SK-N-SH (cell line): Measurements from ENCODE around the gene EGF. TPM values are rescaled to one million over a fixed set of nuclear protein-coding genes. Genes with fewer than 3 reads are reported as not detected.

Experiments used
- CTCF ChIA-PET: fragments of 300-600, 350-600 bp; formaldehyde crosslinking; extraction: SDS; loops from one replicate; lab custom pipeline; 2021; lab: Yijun Ruan, JAX
- POLR2A ChIA-PET: fragments of 350-600 bp; sonication (Branson Sonifier 250); formaldehyde crosslinking; extraction: SDS; loops from one replicate; lab custom pipeline; 2020; ENCODE audit warnings: antibody characterized with exemption, inconsistent platforms; lab: Yijun Ruan, JAX
- DNase-seq: peaks from one replicate; pipeline ENCODE4 v3.0.0; 2012
- H2AFZ ChIP-seq: fragments of 200-600 bp; sonication (generic); 2 replicates; pipeline ENCODE4 v1.8.1; 2016; ENCODE audit warnings: antibody characterized with exemption, mild to moderate bottlenecking, low read depth
- H3F3A ChIP-seq: fragments of 200-600 bp; sonication (generic); replicated peaks from 2 replicates; pipeline ENCODE3; 2016; ENCODE audit warnings: antibody characterized with exemption, mild to moderate bottlenecking; ENCODE audit not compliant: insufficient read depth
- H3K27ac ChIP-seq, 2 experiments: fragments of 200-500 bp in 1 of 2; fragments of 200-600 bp in 1 of 2; sonication (Bioruptor generic) in 1 of 2; sonication (generic), shearing (Covaris generic) in 1 of 2; 2 replicates each; pipeline versions ENCODE4 v1.5.1 to v1.6.1; 2014 to 2016; ENCODE audit warnings: low read depth in 2 of 2, inconsistent platforms in 1 of 2, low read length in 1 of 2, mild to moderate bottlenecking in 1 of 2, mixed read lengths in 1 of 2
- H3K27me3 ChIP-seq: fragments of 200-600 bp; sonication (generic), shearing (Covaris generic); 2 replicates; pipeline ENCODE4 v1.6.1; 2016; ENCODE audit warnings: mixed run types; ENCODE audit not compliant: insufficient read depth
- H3K36me3 ChIP-seq, 2 experiments: fragments of 200-500 bp in 1 of 2; fragments of 200-600 bp in 1 of 2; sonication (Bioruptor generic) in 1 of 2; sonication (generic) in 1 of 2; replicated peaks in 1 of 2; 2 replicates each; pipeline versions ENCODE3 to v1.5.1; 2014 to 2016; ENCODE audit warnings: low read length in 1 of 2, mild to moderate bottlenecking in 1 of 2; ENCODE audit not compliant: insufficient read depth in 2 of 2, control insufficient read depth in 1 of 2
- H3K4me1 ChIP-seq, 2 experiments: fragments of 200-500 bp in 1 of 2; fragments of 200-600 bp in 1 of 2; sonication (Bioruptor generic) in 1 of 2; sonication (generic), shearing (Covaris generic) in 1 of 2; 2 replicates each; pipeline versions ENCODE4 v1.5.1 to v1.6.1; 2014 to 2016; ENCODE audit warnings: low read depth in 1 of 2, low read length in 1 of 2, mixed run types in 1 of 2; ENCODE audit not compliant: insufficient read depth in 2 of 2, control insufficient read depth in 1 of 2
- H3K4me2 ChIP-seq: fragments of 200-600 bp; sonication (generic), shearing (Covaris generic); 2 replicates; pipeline ENCODE4 v1.6.1; 2017; ENCODE audit warnings: mixed run types
- H3K4me3 ChIP-seq, 2 experiments: fragments of 200-500 bp in 1 of 2; fragments of 200-600 bp in 1 of 2; sonication (Bioruptor generic) in 1 of 2; sonication (generic), shearing (Covaris generic) in 1 of 2; 2 replicates each; pipeline versions ENCODE4 v1.5.1 to v1.8.1; 2014 to 2016; ENCODE audit warnings: low read depth in 2 of 2, inconsistent platforms in 1 of 2, low read length in 1 of 2, mild to moderate bottlenecking in 1 of 2, mixed read lengths in 1 of 2, moderate library complexity in 1 of 2
- H3K79me2 ChIP-seq: fragments of 200-600 bp; sonication (generic); 2 replicates; pipeline ENCODE4 v1.8.1; 2017; ENCODE audit warnings: mild to moderate bottlenecking; ENCODE audit not compliant: insufficient read depth
- H3K9ac ChIP-seq: fragments of 200-600 bp; sonication (generic); 2 replicates; pipeline ENCODE4 v1.6.1; 2017; ENCODE audit warnings: mixed run types
- H3K9me2 ChIP-seq: fragments of 200-600 bp; sonication (generic); 2 replicates; pipeline ENCODE4 v1.6.1; 2017; ENCODE audit warnings: mixed run types
- H3K9me3 ChIP-seq: fragments of 200-600 bp; sonication (generic); 2 replicates; pipeline ENCODE4 v1.6.1; 2017; ENCODE audit warnings: mixed run types, mild to moderate bottlenecking, moderate library complexity
- H4K20me1 ChIP-seq: fragments of 200-600 bp; sonication (generic); 2 replicates; pipeline ENCODE4 v1.6.1; 2017; ENCODE audit warnings: mild to moderate bottlenecking, mixed run types; ENCODE audit not compliant: insufficient read depth
- CHD2 ChIP-seq: fragments of 150-350 bp; IDR thresholded peaks from 2 replicates; pipeline ENCODE4 v1.6.1; 2018; ENCODE audit warnings: low read length; ENCODE audit not compliant: partially characterized antibody
- ELF1 ChIP-seq: IDR thresholded peaks from 2 replicates; pipeline ENCODE4 v1.4.0; 2012
- EZH2phosphoT487 ChIP-seq: fragments of 200-600 bp; sonication (generic); IDR thresholded peaks from 2 replicates; pipeline ENCODE4 v1.6.1; 2017; ENCODE audit warnings: low read depth, mixed run types, mild to moderate bottlenecking, antibody characterized with exemption, moderate library complexity, borderline replicate concordance
- FOSL2 ChIP-seq: IDR thresholded peaks from 2 replicates; pipeline ENCODE4 v1.4.0; 2012; ENCODE audit warnings: low read depth, mild to moderate bottlenecking, moderate library complexity, borderline replicate concordance
- FOXJ3 ChIP-seq: sonication (generic); formaldehyde crosslinking; IDR thresholded peaks from 2 replicates; pipeline ENCODE4 v1.5.1; 2020; ENCODE audit warnings: mild to moderate bottlenecking, missing genetic modification reagents
- FOXM1 ChIP-seq: IDR thresholded peaks from 2 replicates; pipeline ENCODE4 v1.4.0; 2012; ENCODE audit warnings: low read depth, mild to moderate bottlenecking
- IRF3 ChIP-seq: fragments of 150-350 bp; IDR thresholded peaks from 2 replicates; pipeline ENCODE4 v1.6.1; 2016; ENCODE audit warnings: mild to moderate bottlenecking, low read depth, low read length
- MAX ChIP-seq: IDR thresholded peaks from 2 replicates; pipeline ENCODE4 v1.4.0; 2012; ENCODE audit warnings: low read depth
- MEF2A ChIP-seq: IDR thresholded peaks from 2 replicates; pipeline ENCODE4 v1.4.0; 2012; ENCODE audit warnings: low read depth, borderline replicate concordance
- MXI1 ChIP-seq: IDR thresholded peaks from 2 replicates; pipeline ENCODE4 v1.6.1; 2012; ENCODE audit warnings: mild to moderate bottlenecking, low read depth, low read length, improper control_type of control experiment
- NFIC ChIP-seq: IDR thresholded peaks from 2 replicates; pipeline ENCODE4 v1.4.0; 2012; ENCODE audit warnings: borderline replicate concordance
- POLR2AphosphoS5 ChIP-seq: IDR thresholded peaks from 2 replicates; pipeline ENCODE4 v1.6.1; 2012; ENCODE audit warnings: low read depth, low read length
- RCOR1 ChIP-seq: fragments of 150-350 bp; IDR thresholded peaks from 2 replicates; pipeline ENCODE4 v1.6.1; 2017; ENCODE audit warnings: antibody characterized with exemption, low read length
- RFX5 ChIP-seq: IDR thresholded peaks from 2 replicates; pipeline ENCODE4 v1.6.1; 2012; ENCODE audit warnings: mild to moderate bottlenecking, improper control_type of control experiment, low read length
- RXRA ChIP-seq: IDR thresholded peaks from 2 replicates; pipeline ENCODE4 v1.4.0; 2012; ENCODE audit warnings: low read depth, mild to moderate bottlenecking, borderline replicate concordance
- SIN3A ChIP-seq: IDR thresholded peaks from 2 replicates; pipeline ENCODE4 v1.6.1; 2012; ENCODE audit warnings: low read depth, mild to moderate bottlenecking, low read length, moderate library complexity, borderline replicate concordance
- TAF1 ChIP-seq: IDR thresholded peaks from 2 replicates; pipeline ENCODE4 v1.6.1; 2012; ENCODE audit warnings: low read depth, mild to moderate bottlenecking, low read length, moderate library complexity, borderline replicate concordance
- TEAD4 ChIP-seq: IDR thresholded peaks from 2 replicates; pipeline ENCODE4 v1.4.0; 2012; ENCODE audit warnings: mild to moderate bottlenecking, borderline replicate concordance; ENCODE audit not compliant: insufficient read depth
- USF1 ChIP-seq: IDR thresholded peaks from 2 replicates; pipeline ENCODE4 v1.4.0; 2012; ENCODE audit warnings: low read depth, borderline replicate concordance
- WGBS: methylation state at CpG from one replicate; pipeline ENCODE4 v1.1.6; 2017; ENCODE audit warnings: low lambda C conversion rate; 5-methylcytosine and 5-hydroxymethylcytosine counted together
- polyA plus RNA-seq, 3 experiments: library from polyadenylated mRNA; depleted of rRNA; stranded (reverse); fragments of >200 nt; gene quantifications; 2 replicates each; pipeline ENCODE4 v1.2.3, GENCODE V29; 2012

Gene EGF
- polyA plus RNA-seq, 1 of the 3 experiments (the other 2 are of a cell fraction): 0.89 TPM

- CTCF ChIA-PET: no interaction called here
- Histone ChIP-seq H3K4me1 (no peaks in the 10 kb centered on the region), H3K4me3 (no peak overlapping the region), H3K9me2 (no peaks in the 10 kb centered on the region), H3K79me2 (no peaks in the 10 kb centered on the region), H3K27me3 (no peaks in the 10 kb centered on the region), H4K20me1 (no peaks in the 10 kb centered on the region), H3K27ac (no peak overlapping the region), H3F3A (no peaks in the 10 kb centered on the region), H3K36me3 (no peaks in the 10 kb centered on the region), H3K9ac (no peak overlapping the region), H3K4me2 (no peak overlapping the region), H2AFZ (no peak overlapping the region), H3K9me3 (no peaks in the 10 kb centered on the region)
- TF ChIP-seq MXI1 (no peak), MEF2A (no peak), RCOR1 (no peak), TAF1 (no peak), RXRA (no peak), FOXM1 (no peak), USF1 (no peak), IRF3 (no peak), FOSL2 (no peak), MAX (no peak), NFIC (no peak), CHD2 (no peak), SIN3A (no peak), POLR2AphosphoS5 (no peak), TEAD4 (no peak), EZH2phosphoT487 (no peak), FOXJ3 (no peak), ELF1 (no peak), RFX5 (no peak)
- WGBS: 16% methylated on average over 6 of the region's 7 CpGs
- DNase-seq: no peak
- POLR2A ChIA-PET: no interaction called here
Observed at GRCh38 chr4:109939190-109939589, 26.5 kb downstream of the EGF start.
